ENCODE results near the gene RAP1A. TPM values are rescaled to one million over a fixed set of nuclear protein-coding genes. Genes with fewer than 3 reads are reported as not detected.

The RAP1A gene
- total RNA-seq, 2 experiments from 2014 or later: 150 to 154 TPM

- Mint-ChIP-seq H3K4me3 (no peak overlapping the region), H3K36me3 (peaks cover 6% of the 10 kb centered on the region), H3K27me3 (no peaks in the 10 kb centered on the region), H3K9me3 (no peaks in the 10 kb centered on the region), H3K27ac (no peak overlapping the region), H3K4me1 (peaks cover 14% of the 10 kb centered on the region)
- no peak for DNase-seq
Observed at GRCh38 chr1:111720977-111721786, 101.6 kb downstream of the RAP1A start.

GRCh38 chr1:111723091-111723806 lies 103.7 kb downstream of the RAP1A start:
- no peak for DNase-seq
- no peaks in the 10 kb centered on the region for H3K9me3 Mint-ChIP-seq
- H3K27ac Mint-ChIP-seq: no peak overlapping the region
- no peak overlapping the region for H3K4me3 Mint-ChIP-seq
- H3K27me3 Mint-ChIP-seq: no peaks in the 10 kb centered on the region
- H3K36me3 Mint-ChIP-seq: no peaks in the 10 kb centered on the region
- H3K4me1 Mint-ChIP-seq: peaks cover 11% of the 10 kb centered on the region

DNA sequence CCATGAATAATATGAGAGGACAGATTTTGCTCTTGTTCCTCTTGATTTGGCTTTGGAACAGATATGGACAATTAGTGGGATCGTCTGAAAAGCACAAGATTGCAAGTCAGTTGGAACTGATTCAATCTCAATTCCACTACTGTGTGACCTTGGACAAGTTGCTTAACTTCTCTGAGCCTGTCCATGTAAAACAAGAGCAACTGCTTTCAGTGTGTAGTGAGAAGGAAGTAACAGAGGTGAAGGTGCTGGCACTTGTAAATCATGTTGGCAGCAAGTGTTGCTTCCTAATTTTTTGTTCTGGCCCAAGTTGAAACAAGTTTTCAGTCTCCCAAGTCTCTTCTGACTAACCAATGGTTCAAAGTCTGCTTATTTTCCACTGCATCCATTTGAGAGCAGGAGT lies 104.3 kb downstream of the RAP1A start:
- Mint-ChIP-seq H3K9me3 (no peaks in the 10 kb centered on the region), H3K4me1 (peaks cover 11% of the 10 kb centered on the region), H3K4me3 (no peak overlapping the region), H3K27ac (no peak overlapping the region), H3K27me3 (no peaks in the 10 kb centered on the region), H3K36me3 (no peaks in the 10 kb centered on the region)
- DNase-seq: no peak

DNA sequence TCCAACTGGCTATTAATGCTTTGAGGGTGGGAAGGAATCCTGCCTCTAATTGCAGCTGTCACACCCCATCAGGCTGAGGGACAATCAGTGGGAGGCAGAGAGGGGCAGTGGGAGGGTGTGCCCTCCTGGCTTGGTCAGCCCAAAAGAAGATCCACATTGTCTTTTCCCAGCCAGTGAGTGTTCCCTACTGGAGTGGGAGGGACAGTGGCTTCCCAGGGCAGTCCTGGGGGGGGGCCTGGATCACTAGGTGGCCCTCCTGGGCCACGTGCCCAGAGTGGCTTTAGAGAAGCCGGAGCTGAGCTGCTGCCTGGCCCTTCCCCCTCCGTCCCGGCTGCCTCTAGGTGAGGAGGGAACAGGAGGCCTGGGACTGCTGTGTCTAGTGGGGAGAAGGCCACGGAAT lies 105.6 kb downstream of the RAP1A start:
- DNase-seq: no peak
- H3K4me1 Mint-ChIP-seq: peaks cover 11% of the 10 kb centered on the region
- no peak overlapping the region for H3K27ac Mint-ChIP-seq
- no peaks in the 10 kb centered on the region for H3K9me3 Mint-ChIP-seq
- no peaks in the 10 kb centered on the region for H3K27me3 Mint-ChIP-seq
- no peaks in the 10 kb centered on the region for H3K36me3 Mint-ChIP-seq
- H3K4me3 Mint-ChIP-seq: no peak overlapping the region

- Mint-ChIP-seq H3K9me3 (no peaks in the 10 kb centered on the region), H3K36me3 (no peaks in the 10 kb centered on the region), H3K4me1 (peaks cover 11% of the 10 kb centered on the region), H3K27me3 (no peaks in the 10 kb centered on the region), H3K4me3 (no peak overlapping the region), H3K27ac (no peak overlapping the region)
- DNase-seq: no peak
Observed at GRCh38 chr1:111727056-111727455, 107.5 kb downstream of the RAP1A start.

DNA sequence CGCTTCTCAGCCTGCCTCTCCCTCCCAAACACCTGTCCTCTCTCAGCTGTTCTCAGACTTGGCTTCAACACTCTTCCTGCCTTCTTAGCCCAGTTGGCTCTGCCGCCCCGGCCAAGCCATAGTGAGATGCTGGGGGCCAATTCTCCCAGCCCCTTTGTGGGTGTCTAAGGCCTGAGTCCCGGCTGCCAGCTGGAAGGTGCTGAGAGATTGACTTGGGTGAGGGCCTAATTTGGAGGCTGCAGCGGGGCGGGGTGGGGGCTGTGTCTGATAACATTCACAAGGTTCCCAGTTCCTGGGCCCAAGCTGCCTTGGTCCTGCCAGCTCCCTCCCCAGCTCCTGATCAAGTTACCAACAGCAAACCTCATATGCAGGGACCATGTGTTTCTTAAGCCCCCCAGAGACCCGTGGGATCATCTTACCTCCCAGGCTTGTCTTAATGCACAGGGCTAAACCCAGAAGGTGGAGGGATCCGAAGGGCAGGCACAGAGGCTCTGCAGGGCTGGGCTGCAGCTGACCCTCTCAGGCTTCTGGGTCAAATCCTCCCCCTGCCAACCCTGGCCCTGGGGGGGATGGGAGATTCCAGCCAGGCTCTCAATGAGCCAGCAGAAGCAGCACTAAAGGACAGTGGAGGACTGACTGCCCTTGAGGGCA lies 109.8 kb downstream of the RAP1A start:
- Mint-ChIP-seq H3K27me3 (no peaks in the 10 kb centered on the region), H3K9me3 (no peaks in the 10 kb centered on the region), H3K36me3 (no peaks in the 10 kb centered on the region), H3K4me1 (no peaks in the 10 kb centered on the region), H3K27ac (no peak overlapping the region), H3K4me3 (no peak overlapping the region)
- no peak for DNase-seq

DNA sequence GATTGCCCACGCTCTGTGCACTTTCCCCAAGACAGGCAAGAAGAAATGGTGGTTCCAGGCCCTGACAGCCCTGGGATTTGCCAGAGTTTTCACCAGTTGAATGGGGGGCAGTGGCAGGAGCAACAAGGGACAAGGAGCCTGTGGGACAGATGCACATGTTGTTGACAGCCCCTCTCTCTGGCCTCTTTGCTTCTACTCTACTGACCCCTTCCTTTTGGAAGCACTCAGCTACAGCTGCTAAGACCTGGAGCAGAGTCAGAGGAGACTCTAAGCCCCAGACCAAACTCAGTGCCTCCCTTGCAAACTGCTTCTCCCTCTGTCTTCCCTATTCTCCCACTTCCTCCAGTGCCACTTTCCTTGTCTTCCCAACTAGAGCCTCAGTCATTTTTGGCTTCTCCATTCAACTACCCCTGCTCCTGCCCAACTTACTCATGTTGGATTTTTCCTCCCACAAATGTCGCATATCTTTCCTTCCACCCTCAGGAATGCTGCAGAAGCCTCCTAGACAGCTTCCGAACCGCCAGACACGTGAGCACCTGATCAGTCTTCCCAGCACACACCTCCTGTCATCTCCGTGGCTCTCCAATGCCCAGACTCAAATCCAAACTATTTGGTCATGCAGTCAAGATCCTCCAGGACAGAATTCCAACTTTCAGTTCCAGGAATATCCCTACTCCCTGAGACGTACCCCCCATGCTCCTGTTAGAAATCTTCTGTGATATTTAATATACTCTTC lies 110.5 kb downstream of the RAP1A start:
- Mint-ChIP-seq H3K27me3 (no peaks in the 10 kb centered on the region), H3K4me1 (no peaks in the 10 kb centered on the region), H3K27ac (no peak overlapping the region), H3K9me3 (no peaks in the 10 kb centered on the region), H3K36me3 (no peaks in the 10 kb centered on the region), H3K4me3 (no peak overlapping the region)
- no peak for DNase-seq

- Mint-ChIP-seq H3K27ac (no peak overlapping the region), H3K9me3 (no peaks in the 10 kb centered on the region), H3K4me3 (no peak overlapping the region), H3K36me3 (no peaks in the 10 kb centered on the region), H3K4me1 (no peaks in the 10 kb centered on the region), H3K27me3 (no peaks in the 10 kb centered on the region)
- DNase-seq: no peak
Observed at GRCh38 chr1:111730706-111731105, 111.1 kb downstream of the RAP1A start.

DNA sequence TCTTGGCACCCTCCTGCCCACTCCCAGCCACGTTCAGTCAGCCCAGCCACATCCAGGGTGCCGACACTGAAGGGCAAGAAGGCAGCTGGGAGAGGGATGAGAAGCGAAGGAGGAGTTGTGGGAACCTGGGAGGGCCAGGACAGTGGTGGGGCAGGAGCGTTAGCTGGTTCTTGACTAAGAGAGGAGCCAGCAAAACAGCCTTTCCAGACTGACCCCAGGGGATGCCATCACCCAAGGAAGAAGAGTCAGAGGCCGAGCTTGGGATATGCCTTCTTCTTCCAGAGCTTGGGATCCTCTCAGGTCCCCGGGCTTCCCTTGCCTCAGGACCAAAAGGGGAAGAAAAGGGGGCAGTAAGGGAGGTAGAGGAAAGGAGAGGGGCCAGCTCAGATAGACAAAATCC lies 112.4 kb downstream of the RAP1A start:
- peaks cover 4% of the 10 kb centered on the region for H3K27me3 Mint-ChIP-seq
- H3K9me3 Mint-ChIP-seq: no peaks in the 10 kb centered on the region
- no peak overlapping the region for H3K4me3 Mint-ChIP-seq
- H3K27ac Mint-ChIP-seq: no peak overlapping the region
- no peaks in the 10 kb centered on the region for H3K36me3 Mint-ChIP-seq
- H3K4me1 Mint-ChIP-seq: no peaks in the 10 kb centered on the region
- DNase-seq: no peak

DNA sequence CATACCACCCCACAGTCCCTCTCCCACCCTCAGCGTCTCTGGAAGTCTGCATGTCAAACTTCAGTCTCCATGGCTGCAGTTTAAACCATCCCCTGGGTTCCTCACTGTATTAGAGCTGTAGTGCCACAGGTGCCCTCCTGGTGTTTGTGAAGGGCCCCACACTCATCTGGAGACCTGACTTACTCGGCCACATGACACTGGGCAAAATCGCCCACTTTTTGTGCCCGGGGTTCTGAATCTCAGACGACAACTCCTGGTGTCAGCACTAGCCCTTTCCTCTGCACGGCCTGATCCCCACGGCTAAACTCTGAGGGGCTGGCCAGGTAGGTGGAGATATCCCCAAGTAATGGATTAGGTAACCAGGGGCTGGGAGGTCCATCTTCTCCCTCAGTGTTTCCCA lies 113.1 kb downstream of the RAP1A start:
- Mint-ChIP-seq H3K9me3 (no peaks in the 10 kb centered on the region), H3K27ac (no peak overlapping the region), H3K4me1 (peaks cover 3% of the 10 kb centered on the region), H3K27me3 (peaks cover 12% of the 10 kb centered on the region), H3K4me3 (no peak overlapping the region), H3K36me3 (no peaks in the 10 kb centered on the region)
- no peak for DNase-seq

DNA sequence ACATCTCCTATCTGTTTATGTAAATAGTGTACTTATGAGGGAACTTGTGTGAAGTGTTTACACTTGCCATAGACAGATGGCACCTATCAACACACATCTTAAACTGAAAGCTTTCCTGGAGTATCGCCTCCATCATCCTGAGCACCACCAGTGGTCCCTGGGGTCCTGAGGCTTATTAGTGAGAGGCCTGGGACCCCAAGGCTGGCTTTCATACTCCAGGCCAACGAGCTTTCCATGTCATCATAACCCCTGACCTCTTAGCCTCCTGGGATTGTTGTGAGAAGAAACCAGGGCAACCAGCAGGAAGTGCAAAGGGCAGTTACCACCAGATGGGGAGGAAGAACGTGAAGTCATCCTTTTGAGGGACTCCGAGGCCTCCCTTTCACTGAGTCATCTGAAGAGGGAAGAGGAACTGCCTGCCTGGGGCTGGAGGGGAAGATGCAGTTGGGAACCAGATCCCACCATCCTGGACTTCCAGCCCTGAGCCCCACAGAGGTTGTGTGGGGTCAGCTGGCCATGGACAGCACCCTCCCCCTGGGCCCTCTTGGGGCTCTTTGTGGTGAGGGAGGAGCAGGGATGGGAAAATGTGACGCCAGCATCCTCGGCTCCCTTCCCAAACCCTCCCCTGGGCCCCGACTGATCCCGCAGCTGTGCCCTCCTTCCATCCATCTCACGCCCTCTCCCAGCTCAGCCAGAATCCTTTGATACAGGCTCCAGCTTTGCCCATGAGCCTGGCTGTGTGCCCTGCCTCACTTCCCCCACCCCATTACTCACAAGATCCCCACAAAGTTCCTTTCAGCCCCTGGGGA lies 113.8 kb downstream of the RAP1A start:
- H3K4me3 Mint-ChIP-seq: no peak overlapping the region
- H3K27me3 Mint-ChIP-seq: peaks cover 16% of the 10 kb centered on the region
- H3K27ac Mint-ChIP-seq: no peak overlapping the region
- DNase-seq: no peak
- H3K36me3 Mint-ChIP-seq: no peaks in the 10 kb centered on the region
- H3K9me3 Mint-ChIP-seq: no peaks in the 10 kb centered on the region
- H3K4me1 Mint-ChIP-seq: peaks cover 7% of the 10 kb centered on the region

DNA sequence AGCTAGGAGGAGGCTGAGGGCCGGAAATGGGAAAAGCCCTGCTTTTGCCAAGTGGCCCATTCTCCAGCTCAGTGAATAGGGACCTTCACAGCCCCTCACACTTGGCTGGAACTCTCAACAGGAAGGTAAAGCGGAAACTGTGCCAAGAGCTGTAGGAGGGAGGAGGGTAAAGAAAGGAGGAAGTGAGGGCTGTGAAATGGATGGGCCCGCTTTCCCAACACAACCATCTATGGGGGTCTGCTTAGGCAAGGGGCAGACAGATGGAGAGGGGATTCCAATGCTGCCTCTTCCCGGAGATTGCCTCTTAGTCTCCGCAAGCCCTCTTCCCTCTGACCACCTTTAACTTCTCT lies 114.4 kb downstream of the RAP1A start:
- Mint-ChIP-seq H3K4me3 (no peak overlapping the region), H3K36me3 (no peaks in the 10 kb centered on the region), H3K27ac (no peak overlapping the region), H3K4me1 (peaks cover 10% of the 10 kb centered on the region), H3K27me3 (peaks cover 20% of the 10 kb centered on the region), H3K9me3 (no peaks in the 10 kb centered on the region)
- no peak for DNase-seq

- Mint-ChIP-seq H3K4me1 (peaks cover 10% of the 10 kb centered on the region), H3K4me3 (no peak overlapping the region), H3K27ac (no peak overlapping the region), H3K36me3 (no peaks in the 10 kb centered on the region), H3K9me3 (no peaks in the 10 kb centered on the region), H3K27me3 (peaks cover 20% of the 10 kb centered on the region)
- no peak for DNase-seq
Observed at GRCh38 chr1:111734426-111734825, 114.8 kb downstream of the RAP1A start.

GRCh38 chr1:111734856-111735255 lies 115.3 kb downstream of the RAP1A start:
- no peak overlapping the region for H3K4me3 Mint-ChIP-seq
- DNase-seq: no peak
- H3K9me3 Mint-ChIP-seq: no peaks in the 10 kb centered on the region
- no peaks in the 10 kb centered on the region for H3K36me3 Mint-ChIP-seq
- H3K27me3 Mint-ChIP-seq: peaks cover 22% of the 10 kb centered on the region
- no peak overlapping the region for H3K27ac Mint-ChIP-seq
- peaks cover 11% of the 10 kb centered on the region for H3K4me1 Mint-ChIP-seq

Data from activated naive CD8-positive, alpha-beta T cell treated with anti-CD3 and anti-CD28 coated beads for 36 hours (primary cell).